NCI-H446 treated with DMSO at 0.1 percent for 48 hours (cell line): ENCODE measurements around the gene CRB1.

Source experiments
- DNase-seq: peaks from one replicate; lab custom pipeline; 2025; lab: John Stamatoyannopoulos, UW

CRB1 gene

GRCh38 chr1:197268012-197268411, at the start of gene CRB1:
Gene CRB1, plus strand, starts transcription at chr1:197268252. Its CDS starts 161 bp downstream, at chr1:197268413.
- DNase-seq, result no peak

GRCh38 chr1:197218857-197219256, 49.2 kb upstream of the CRB1 start:
- DNase-seq, result no peak

GRCh38 chr1:197222025-197222685, 45.9 kb upstream of the CRB1 start:
- no peak for DNase-seq

DNA sequence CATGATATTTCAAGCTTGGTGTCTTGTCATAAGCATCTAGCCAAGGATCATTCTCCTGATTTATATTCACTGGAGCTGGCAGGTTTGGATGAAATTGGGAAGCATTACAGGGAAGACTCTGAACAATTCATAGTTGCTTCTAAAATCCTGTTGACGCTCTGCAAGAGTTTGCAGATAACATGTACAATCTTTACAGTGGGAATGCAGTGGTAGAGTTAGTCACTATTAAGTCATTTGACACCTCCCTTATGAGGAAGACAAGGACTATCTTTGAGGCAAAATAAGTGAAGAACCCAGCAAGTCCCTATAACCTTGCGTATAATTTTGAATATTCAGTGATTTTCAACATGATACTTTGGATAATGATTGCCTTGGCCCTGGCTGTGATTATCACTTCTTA, 45.3 kb upstream of the CRB1 start:
- DNase-seq, result no peak

DNA sequence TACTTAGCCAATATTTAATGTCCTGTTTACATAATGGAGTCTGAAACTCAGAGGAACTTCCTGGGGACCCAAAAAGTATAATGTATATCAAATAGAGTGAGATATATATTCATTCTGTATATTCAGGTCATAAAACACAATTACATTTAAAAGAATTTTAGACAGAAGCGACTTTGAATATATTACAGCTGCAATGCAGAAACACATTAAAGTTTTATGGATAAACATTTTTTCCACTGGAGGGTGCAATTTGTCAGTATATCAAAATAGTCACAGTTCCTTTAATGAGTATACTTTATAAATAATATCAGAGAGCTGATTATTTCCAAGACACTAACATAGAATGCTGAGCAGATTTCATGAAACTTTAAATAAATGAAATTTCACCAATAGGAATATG, 43.9 kb upstream of the CRB1 start:
- DNase-seq, result no peak

- DNase-seq, result no peak
Observed at GRCh38 chr1:197225611-197226010, 42.4 kb upstream of the CRB1 start.

DNA sequence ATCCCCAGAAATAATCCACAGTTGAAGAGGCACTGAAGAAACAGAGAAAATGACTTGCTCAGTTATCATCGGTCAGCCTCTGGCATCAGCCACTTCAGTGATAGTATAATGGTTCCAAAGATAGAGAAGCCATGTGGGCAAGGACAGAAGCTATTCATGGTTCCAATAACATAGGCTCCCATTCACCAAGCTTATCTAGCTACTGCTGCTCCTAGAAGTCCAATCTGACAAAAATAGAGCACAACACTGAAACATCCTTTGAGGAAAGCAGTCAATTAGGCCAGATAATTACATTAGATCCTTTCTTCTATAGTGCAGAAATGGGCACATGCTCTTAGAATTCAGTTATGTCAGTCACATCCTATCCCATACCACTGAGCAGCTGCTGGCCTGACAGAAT, 33.5 kb upstream of the CRB1 start:
- no peak for DNase-seq

GRCh38 chr1:197235355-197235754, 32.7 kb upstream of the CRB1 start:
- no peak for DNase-seq

GRCh38 chr1:197247465-197247864, 20.6 kb upstream of the CRB1 start:
- DNase-seq, result no peak

- no peak for DNase-seq
Observed at GRCh38 chr1:197249324-197249723, 18.7 kb upstream of the CRB1 start.

DNA sequence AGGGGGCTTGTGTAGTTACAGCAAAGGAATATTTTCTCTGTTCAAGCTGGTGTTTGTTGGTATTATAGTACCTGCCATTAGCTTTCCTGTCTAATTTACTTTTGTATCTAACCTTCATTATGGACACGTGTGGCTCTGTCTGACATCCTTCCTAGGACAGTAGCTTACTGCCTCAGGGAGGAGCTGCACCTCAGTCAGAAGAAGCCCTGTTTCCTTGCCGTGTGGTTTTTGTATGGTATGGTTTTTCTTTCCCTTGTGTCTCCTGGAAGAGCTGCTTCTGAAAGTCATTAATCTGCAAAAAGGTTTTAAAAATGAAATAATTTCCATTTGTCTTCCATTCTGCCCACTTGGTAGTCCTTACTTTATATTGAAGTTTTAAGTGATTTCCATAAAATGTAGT, 17.4 kb upstream of the CRB1 start:
- DNase-seq, result no peak

- no peak for DNase-seq
Observed at GRCh38 chr1:197252973-197253372, 15.1 kb upstream of the CRB1 start.

- DNase-seq, result no peak
Observed at GRCh38 chr1:197254866-197255265, 13.2 kb upstream of the CRB1 start.

DNA sequence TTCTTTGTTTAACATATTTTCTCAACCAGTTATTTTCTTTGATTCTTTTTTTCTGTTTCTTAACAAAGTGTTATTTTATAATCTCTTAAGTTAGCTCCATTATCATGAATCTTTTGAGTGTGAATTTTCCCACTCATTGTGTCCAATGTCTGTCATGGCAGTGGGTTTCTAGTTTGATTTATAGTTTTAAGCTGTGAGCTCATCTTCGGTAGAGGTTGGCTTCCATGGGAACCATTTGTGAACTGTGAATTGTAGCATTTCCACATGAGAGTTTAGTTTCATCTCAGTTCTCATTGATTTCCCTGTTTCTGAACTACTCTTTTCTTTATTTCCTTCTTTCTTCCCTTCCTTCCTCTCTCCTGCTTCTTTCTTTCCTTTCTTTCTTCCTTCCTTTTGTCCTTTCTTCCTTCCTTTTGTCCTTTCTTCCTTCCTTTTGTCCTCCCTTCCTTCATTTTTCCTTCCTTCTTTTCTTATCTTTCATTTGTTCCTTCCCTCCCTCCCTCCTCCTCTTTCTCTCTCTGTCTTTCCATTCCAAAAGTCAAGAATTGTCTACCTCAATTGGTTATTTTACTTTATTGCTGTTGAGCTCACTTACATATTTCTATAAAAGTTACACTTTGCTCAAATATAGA, 3.0 kb upstream of the CRB1 start:
- no peak for DNase-seq

DNA sequence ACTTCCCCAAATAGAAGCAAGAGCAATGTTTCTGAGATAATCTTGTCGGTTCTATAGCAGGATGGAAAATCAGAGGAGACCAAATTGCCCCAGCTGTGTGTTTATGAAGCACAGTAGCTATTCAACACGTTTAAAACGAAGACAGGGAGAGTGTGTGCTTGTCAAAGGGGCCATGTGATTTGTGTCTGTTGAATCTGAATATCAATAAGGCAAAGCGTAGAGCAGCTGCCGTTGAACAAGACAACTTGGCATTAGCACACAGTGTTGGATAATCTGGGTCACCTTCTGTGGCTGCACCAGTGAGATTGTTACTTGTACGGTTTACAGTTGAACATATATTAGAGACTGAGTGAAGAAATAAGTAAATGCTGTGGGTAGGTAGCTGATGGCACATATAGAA, 1.0 kb downstream of the CRB1 start:
- peak; percentile 38 for DNase-seq

DNA sequence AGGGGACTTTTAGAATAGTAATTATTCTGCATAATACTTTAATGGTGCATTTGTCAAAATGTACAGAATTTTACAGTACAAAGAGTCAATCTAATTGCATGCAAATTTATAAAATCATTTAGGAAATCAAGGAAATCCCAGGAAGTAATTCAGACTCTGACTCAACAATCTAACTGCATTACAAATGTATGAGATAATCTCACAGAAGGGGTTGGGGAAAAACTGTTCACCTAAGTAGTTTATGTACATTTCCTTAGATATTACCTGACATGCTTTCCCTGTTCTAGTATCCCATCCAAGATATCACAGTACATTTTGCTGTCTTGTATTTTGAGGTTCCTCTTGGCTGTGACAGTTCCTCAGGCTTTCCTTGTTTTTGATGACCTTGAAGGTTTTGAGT, 4.7 kb downstream of the CRB1 start:
- DNase-seq, result no peak

GRCh38 chr1:197277166-197277565, 9.1 kb downstream of the CRB1 start:
- peak; percentile 12 for DNase-seq

GRCh38 chr1:197284325-197284724, 16.3 kb downstream of the CRB1 start:
- DNase-seq, result no peak

GRCh38 chr1:197284966-197285365, 16.9 kb downstream of the CRB1 start:
- DNase-seq, result no peak

DNA sequence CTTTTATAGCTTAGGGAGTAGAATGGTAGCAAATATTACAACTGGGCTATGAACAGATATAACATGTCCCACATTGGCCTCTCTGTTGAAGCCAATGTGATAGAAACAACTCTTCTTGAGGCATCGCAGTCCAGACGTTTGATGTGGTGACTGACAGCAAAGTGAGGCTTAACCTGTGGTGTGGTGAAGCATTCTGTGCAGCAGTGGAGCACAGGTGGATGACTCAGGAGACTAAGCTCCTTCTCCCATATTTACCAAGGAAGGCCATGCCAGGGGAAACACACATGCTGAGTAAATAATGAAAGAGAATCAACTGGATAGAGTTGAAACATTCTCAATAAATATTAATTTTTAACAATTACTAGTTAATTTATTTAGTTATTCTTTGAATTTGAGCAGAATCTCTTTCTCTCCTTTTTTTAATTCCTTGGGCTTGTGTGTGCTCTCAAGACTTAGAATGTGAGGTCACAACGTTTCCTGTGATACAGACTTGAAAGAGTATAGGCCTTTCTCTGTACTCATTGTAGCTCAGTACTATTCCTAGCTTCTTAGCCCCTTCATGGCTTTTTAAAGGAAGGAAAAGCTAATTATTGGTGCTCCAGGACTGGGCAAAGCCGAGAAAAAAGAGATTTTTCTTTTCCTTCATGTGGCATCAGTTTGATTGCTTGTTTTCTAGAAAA, 17.6 kb downstream of the CRB1 start:
- DNase-seq, result no peak

DNA sequence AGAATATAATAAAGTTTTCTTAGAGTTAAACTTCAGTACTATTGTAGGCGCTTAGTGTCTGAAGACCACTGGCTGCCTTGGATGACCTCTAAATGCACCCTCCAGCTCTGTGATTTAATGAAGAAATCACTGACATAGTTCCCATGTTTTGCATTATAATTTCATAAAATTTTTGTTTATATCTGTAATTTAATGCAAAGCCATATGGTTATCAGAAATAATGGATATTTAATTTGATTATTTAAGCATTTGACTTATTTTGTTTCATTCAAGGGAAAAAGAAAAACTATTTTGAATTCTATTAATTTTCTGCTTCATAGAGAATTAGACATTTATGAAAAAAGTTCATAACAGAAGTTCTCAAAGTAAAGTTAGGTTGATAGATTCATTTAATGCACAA, 18.6 kb downstream of the CRB1 start:
- DNase-seq, result no peak

- no peak for DNase-seq
Observed at GRCh38 chr1:197287863-197288262, 19.8 kb downstream of the CRB1 start.

- DNase-seq, result peak; percentile 5
Observed at GRCh38 chr1:197302775-197303174, 34.7 kb downstream of the CRB1 start.

- no peak for DNase-seq
Observed at GRCh38 chr1:197303463-197303862, 35.4 kb downstream of the CRB1 start.
